ENCODE results near the gene KCTD1.

DNA sequence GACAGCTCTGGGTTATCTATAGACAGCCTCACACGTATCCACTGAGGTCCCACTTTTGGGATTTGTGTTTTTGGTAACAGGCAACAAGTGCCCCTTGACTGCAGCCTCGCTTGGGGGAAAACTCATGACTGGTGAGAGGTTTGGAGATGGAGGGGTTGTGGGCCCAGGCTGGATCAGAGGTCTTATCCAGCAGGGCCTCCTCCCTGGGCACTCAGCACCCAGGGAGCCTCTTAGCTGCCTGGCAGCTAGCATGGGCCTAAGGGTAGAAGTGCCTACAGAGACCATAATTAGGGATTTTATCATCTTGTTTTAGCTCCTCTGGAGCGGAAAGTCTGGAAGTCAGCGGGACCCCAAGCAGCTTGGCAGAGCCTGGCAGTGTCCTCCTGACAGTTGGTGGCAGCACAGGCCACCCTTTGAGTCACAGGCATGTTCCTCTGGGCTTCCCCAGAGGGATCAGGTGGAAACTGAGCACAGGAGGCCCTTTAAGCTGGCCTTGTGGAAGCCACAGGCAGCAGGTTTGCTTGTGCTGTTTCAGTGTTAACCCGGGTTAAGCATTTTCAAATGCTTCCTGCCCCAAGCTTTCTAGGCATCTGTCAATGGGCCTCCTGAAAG lies 143.1 kb downstream of the KCTD1 start:
- TF ChIP-seq, protein P1, sequence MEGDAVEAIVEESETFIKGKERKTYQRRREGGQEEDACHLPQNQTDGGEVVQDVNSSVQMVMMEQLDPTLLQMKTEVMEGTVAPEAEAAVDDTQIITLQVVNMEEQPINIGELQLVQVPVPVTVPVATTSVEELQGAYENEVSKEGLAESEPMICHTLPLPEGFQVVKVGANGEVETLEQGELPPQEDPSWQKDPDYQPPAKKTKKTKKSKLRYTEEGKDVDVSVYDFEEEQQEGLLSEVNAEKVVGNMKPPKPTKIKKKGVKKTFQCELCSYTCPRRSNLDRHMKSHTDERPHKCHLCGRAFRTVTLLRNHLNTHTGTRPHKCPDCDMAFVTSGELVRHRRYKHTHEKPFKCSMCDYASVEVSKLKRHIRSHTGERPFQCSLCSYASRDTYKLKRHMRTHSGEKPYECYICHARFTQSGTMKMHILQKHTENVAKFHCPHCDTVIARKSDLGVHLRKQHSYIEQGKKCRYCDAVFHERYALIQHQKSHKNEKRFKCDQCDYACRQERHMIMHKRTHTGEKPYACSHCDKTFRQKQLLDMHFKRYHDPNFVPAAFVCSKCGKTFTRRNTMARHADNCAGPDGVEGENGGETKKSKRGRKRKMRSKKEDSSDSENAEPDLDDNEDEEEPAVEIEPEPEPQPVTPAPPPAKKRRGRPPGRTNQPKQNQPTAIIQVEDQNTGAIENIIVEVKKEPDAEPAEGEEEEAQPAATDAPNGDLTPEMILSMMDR (IDR thresholded peaks at IDR 0.05), result peak; percentile 70
- TF ChIP-seq, protein P2, sequence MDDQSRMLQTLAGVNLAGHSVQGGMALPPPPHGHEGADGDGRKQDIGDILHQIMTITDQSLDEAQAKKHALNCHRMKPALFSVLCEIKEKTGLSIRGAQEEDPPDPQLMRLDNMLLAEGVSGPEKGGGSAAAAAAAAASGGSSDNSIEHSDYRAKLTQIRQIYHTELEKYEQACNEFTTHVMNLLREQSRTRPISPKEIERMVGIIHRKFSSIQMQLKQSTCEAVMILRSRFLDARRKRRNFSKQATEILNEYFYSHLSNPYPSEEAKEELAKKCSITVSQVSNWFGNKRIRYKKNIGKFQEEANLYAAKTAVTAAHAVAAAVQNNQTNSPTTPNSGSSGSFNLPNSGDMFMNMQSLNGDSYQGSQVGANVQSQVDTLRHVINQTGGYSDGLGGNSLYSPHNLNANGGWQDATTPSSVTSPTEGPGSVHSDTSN (IDR thresholded peaks at IDR 0.05), result no peak
- TF ChIP-seq ELF1 (IDR thresholded peaks at IDR 0.05) (no peak), RXRA (IDR thresholded peaks at IDR 0.05; ENCODE audit: borderline replicate concordance, low read depth) (no peak), NFIC (IDR thresholded peaks at IDR 0.05; ENCODE audit: borderline replicate concordance) (no peak), TCF12 (IDR thresholded peaks at IDR 0.05) (no peak), POLR2AphosphoS5 (IDR thresholded peaks at IDR 0.05; ENCODE audit: low read depth, low read length) (no peak), TAF1 (IDR thresholded peaks at IDR 0.05; ENCODE audit: borderline replicate concordance, low read depth, low read length) (no peak), GABPA (IDR thresholded peaks at IDR 0.05; ENCODE audit: low read depth) (no peak), NRF1 (IDR thresholded peaks at IDR 0.05; ENCODE audit: low read depth, low read length) (no peak), EZH2phosphoT487 (IDR thresholded peaks at IDR 0.05; ENCODE audit: borderline replicate concordance, low read depth) (no peak)
